Nephron progenitor cell (in vitro differentiated cells): ENCODE measurements around the gene MPHOSPH8.

ENCODE experiments used
- DNase-seq: peaks from one replicate; pipeline ENCODE4 v3.0.0; 2021
- H3K27ac Mint-ChIP-seq: 2 replicates; pipeline ENCODE4 v1.8.0; 2021; ENCODE audit warnings: mild to moderate bottlenecking, moderate library complexity, mixed read lengths
- H3K27me3 Mint-ChIP-seq: 2 replicates; pipeline ENCODE4 v1.8.0; 2021; ENCODE audit warnings: mild to moderate bottlenecking, low read depth, mixed read lengths; ENCODE audit not compliant: poor library complexity
- H3K36me3 Mint-ChIP-seq: 2 replicates; pipeline ENCODE4 v1.8.0; 2021; ENCODE audit warnings: low read depth, mixed read lengths
- H3K4me1 Mint-ChIP-seq: 2 replicates; pipeline ENCODE4 v1.8.0; 2021; ENCODE audit warnings: mixed read lengths
- H3K4me3 Mint-ChIP-seq: 2 replicates; pipeline ENCODE4 v1.8.0; 2021; ENCODE audit warnings: mild to moderate bottlenecking, moderate library complexity, mixed read lengths
- H3K9me3 Mint-ChIP-seq: 2 replicates; pipeline ENCODE4 v1.8.0; 2021; ENCODE audit warnings: mild to moderate bottlenecking, moderate library complexity, mixed read lengths
- TF ChIP-seq, protein P1 (sequence below): fragments of 200-600 bp; sonication (generic); IDR thresholded peaks from 2 replicates; pipeline ENCODE4 v1.5.0; 2021; ENCODE audit warnings: antibody characterized with exemption

The MPHOSPH8 gene

DNA sequence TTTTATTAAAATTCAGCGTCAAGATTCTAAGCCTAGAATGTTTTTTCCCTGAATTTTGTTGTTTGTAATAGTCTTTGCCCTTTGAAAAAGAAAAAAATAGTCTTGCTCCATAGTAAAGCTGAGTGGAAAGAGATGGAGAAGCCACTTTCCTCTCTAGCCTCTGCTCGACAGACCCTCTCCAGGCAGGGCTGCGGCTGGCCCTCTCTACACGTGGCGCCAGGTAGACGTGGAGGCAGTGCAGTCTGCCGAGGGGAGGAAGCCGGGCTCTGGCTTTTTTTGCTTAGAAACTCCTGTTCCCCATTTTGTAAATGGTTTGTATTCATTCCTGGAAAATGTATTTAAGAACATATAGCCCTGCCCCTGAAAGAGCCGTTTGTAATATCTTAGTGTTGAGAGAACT, 35.3 kb downstream of the MPHOSPH8 start:
- peaks cover 17% of the 10 kb centered on the region for H3K4me1 Mint-ChIP-seq
- H3K36me3 Mint-ChIP-seq, result peaks cover 59% of the 10 kb centered on the region
- H3K27me3 Mint-ChIP-seq, result no peaks in the 10 kb centered on the region
- TF ChIP-seq, protein P1, sequence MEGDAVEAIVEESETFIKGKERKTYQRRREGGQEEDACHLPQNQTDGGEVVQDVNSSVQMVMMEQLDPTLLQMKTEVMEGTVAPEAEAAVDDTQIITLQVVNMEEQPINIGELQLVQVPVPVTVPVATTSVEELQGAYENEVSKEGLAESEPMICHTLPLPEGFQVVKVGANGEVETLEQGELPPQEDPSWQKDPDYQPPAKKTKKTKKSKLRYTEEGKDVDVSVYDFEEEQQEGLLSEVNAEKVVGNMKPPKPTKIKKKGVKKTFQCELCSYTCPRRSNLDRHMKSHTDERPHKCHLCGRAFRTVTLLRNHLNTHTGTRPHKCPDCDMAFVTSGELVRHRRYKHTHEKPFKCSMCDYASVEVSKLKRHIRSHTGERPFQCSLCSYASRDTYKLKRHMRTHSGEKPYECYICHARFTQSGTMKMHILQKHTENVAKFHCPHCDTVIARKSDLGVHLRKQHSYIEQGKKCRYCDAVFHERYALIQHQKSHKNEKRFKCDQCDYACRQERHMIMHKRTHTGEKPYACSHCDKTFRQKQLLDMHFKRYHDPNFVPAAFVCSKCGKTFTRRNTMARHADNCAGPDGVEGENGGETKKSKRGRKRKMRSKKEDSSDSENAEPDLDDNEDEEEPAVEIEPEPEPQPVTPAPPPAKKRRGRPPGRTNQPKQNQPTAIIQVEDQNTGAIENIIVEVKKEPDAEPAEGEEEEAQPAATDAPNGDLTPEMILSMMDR, result no peak
- peak overlapping the region; percentile 64 for H3K27ac Mint-ChIP-seq
- H3K9me3 Mint-ChIP-seq, result no peaks in the 10 kb centered on the region
- no peak for DNase-seq
- H3K4me3 Mint-ChIP-seq, result no peak overlapping the region

DNA sequence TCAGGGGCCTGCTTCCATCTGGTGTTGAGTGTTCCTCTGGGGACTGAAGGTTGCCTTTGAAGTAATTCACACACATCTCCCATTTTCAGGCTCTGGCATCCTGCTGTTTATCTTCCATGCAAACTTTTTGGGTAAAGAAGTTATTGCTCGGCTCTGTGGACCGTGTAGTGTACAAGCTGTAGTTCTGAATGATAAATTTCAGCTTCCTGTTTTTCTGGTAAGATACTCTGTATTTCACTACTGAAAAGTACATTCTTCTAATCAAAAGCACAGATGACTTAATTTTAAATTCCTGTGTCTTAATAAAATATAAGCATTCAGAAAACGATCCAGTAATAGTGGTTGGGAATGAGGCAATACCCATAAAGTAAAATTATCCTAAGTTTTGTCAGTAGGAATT, 36.7 kb downstream of the MPHOSPH8 start:
- TF ChIP-seq, protein P1, result no peak
- no peak for DNase-seq
- H3K4me3 Mint-ChIP-seq, result no peak overlapping the region
- no peaks in the 10 kb centered on the region for H3K27me3 Mint-ChIP-seq
- no peaks in the 10 kb centered on the region for H3K9me3 Mint-ChIP-seq
- peaks cover 6% of the 10 kb centered on the region for H3K4me1 Mint-ChIP-seq
- H3K36me3 Mint-ChIP-seq, result peaks cover 62% of the 10 kb centered on the region
- H3K27ac Mint-ChIP-seq, result peak overlapping the region; percentile 74

DNA sequence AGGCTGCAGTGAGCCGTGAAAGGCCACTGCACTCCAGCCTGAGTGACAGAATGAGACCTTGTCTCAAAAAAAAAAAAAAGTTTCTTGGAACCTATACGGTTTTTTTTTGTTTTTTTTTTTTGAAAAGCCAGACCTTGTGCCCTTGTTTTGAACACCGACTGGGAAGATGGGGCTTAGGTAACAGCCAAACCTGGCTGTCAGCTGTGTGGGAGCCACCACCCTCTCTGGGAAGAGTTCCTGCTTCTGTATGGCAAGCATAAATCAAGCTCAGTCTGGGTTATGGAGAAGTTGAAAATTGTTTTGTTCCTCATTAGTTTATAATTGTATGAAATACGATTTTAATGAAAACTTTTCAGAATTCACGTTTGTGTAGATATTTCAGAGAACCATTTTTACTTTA, 39.5 kb downstream of the MPHOSPH8 start:
- Mint-ChIP-seq H3K27ac (no peak overlapping the region), H3K36me3 (peaks cover 73% of the 10 kb centered on the region), H3K4me1 (peaks cover 4% of the 10 kb centered on the region), H3K27me3 (no peaks in the 10 kb centered on the region), H3K9me3 (no peaks in the 10 kb centered on the region), H3K4me3 (no peak overlapping the region)
- no peak for DNase-seq
- TF ChIP-seq, protein P1, result no peak

DNA sequence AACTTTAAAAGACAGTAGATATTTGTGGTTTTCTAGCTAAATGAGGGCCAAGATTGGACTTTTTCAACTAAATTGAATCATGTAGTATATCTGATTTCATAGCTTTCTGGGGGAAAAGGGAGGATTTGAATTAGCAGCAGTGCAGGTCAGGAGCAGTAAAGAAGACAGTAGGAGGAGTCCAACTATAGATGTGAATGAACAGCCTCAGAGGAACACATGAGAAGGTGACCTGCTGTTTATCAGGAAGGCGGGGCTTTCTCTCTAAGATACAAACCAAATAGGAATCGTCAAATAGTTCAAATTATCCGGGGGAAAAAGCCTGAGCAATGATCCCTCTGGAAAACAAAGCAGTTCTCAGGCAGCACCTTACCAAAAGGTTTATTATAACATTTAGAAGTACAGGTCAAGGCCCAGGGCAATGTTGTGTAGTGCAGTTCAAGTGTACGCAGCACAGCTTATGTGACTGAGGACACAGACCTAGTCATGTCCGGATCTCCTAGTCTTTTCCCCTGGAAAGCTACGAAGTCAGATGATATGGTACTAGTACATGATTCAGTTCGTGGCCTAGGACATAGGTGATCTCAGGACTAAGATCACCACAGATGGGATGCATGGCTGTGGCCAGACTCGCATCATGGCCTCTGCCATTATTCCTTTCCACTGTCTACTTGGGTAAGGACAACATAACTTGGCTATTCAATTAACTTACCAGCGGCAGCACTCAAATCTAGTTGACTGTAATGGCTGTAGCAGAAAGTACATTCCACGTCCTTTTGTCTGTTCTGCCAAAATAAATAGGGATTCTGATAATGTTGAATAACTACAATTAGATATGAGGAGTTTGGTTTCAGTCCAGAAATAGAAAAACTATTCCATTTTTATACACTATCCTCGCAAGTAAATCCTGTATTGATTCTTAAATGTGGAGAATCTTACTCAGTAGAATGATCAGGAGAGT, 40.3 kb downstream of the MPHOSPH8 start:
- TF ChIP-seq, protein P1, result no peak
- peaks cover 4% of the 10 kb centered on the region for H3K4me1 Mint-ChIP-seq
- peak overlapping the region; percentile 62 for H3K27ac Mint-ChIP-seq
- peaks cover 67% of the 10 kb centered on the region for H3K36me3 Mint-ChIP-seq
- DNase-seq, result no peak
- H3K9me3 Mint-ChIP-seq, result no peaks in the 10 kb centered on the region
- no peaks in the 10 kb centered on the region for H3K27me3 Mint-ChIP-seq
- H3K4me3 Mint-ChIP-seq, result no peak overlapping the region

- peaks cover 4% of the 10 kb centered on the region for H3K4me1 Mint-ChIP-seq
- no peak for DNase-seq
- peaks cover 66% of the 10 kb centered on the region for H3K36me3 Mint-ChIP-seq
- no peak overlapping the region for H3K4me3 Mint-ChIP-seq
- H3K27ac Mint-ChIP-seq, result peak overlapping the region; percentile 51
- no peaks in the 10 kb centered on the region for H3K27me3 Mint-ChIP-seq
- TF ChIP-seq, protein P1, result no peak
- H3K9me3 Mint-ChIP-seq, result no peaks in the 10 kb centered on the region
Measured at GRCh38 chr13:19674898-19675297, 41.4 kb downstream of the MPHOSPH8 start.

GRCh38 chr13:19676168-19676567, 42.7 kb downstream of the MPHOSPH8 start:
- peaks cover 4% of the 10 kb centered on the region for H3K4me1 Mint-ChIP-seq
- H3K27me3 Mint-ChIP-seq, result no peaks in the 10 kb centered on the region
- no peak overlapping the region for H3K4me3 Mint-ChIP-seq
- peak overlapping the region; percentile 85 for H3K27ac Mint-ChIP-seq
- TF ChIP-seq, protein P1, result no peak
- DNase-seq, result no peak
- H3K36me3 Mint-ChIP-seq, result peaks cover 60% of the 10 kb centered on the region
- no peaks in the 10 kb centered on the region for H3K9me3 Mint-ChIP-seq
